Measurements from ENCODE around the gene TSR3. TPM values are rescaled to one million over a fixed set of nuclear protein-coding genes. Genes with fewer than 3 reads are reported as not detected.
A peak's percentile ranks its signal among the peaks of the same experiment; 100 is the strongest.

The TSR3 gene
- total RNA-seq, 1 donor from 2014 or later = 38.2 TPM

- peak; percentile 98 for DNase-seq (ENCODE audit: low spot score)
Observed at GRCh38 chr16:1308977-1309885, 42.4 kb downstream of the TSR3 start, which contains the start of gene UBE2I. UBE2I (plus strand) TSS chr16:1309636; CDS start chr16:1314031, 4,395 bp downstream.

- no peak for DNase-seq (ENCODE audit: low spot score)
Observed at GRCh38 chr16:1308036-1308976, 43.4 kb downstream of the TSR3 start.

- DNase-seq (ENCODE audit: low spot score) = no peak
Observed at GRCh38 chr16:1306334-1306733, 45.3 kb downstream of the TSR3 start.

- DNase-seq (ENCODE audit: low spot score) = no peak
Observed at GRCh38 chr16:1305823-1306222, 45.9 kb downstream of the TSR3 start.

- no peak for DNase-seq (ENCODE audit: low spot score)
Observed at GRCh38 chr16:1301562-1301961, 50.1 kb downstream of the TSR3 start.

- peak; percentile 67 for DNase-seq (ENCODE audit: low spot score)
Observed at GRCh38 chr16:1300664-1301476, 50.8 kb downstream of the TSR3 start.

- no peak for DNase-seq (ENCODE audit: low spot score)
Observed at GRCh38 chr16:1299868-1300203, 51.8 kb downstream of the TSR3 start.

Other genes with a start within 250 kb of the TSR3 start
- 24.4 TPM for gene CACNA1H, start 198.8 kb downstream of the TSR3 start, total RNA-seq
- gene TPSG1, start 126.6 kb downstream of the TSR3 start, total RNA-seq = 1.7 TPM
- gene TPSB2, start 121.7 kb downstream of the TSR3 start, total RNA-seq = 36.9 TPM
- gene TPSAB1, start 111.2 kb downstream of the TSR3 start, total RNA-seq = 38.0 TPM
- 5.0 TPM for gene TPSD1, start 95.8 kb downstream of the TSR3 start, total RNA-seq
- 150 TPM for gene UBE2I, start 42.2 kb downstream of the TSR3 start, total RNA-seq
- gene BAIAP3, start 18.2 kb downstream of the TSR3 start, total RNA-seq = 3.9 TPM
- 67.6 TPM for gene GNPTG, start 53 bp upstream of the TSR3 start, total RNA-seq
- 16.7 TPM for gene UNKL, start 62.8 kb upstream of the TSR3 start, total RNA-seq
- gene UQCC4, start 68.9 kb upstream of the TSR3 start, total RNA-seq = 14.5 TPM
- not detected for gene PERCC1, start 79.2 kb upstream of the TSR3 start, total RNA-seq
- 2.0 TPM for gene CCDC154, start 92.7 kb upstream of the TSR3 start, total RNA-seq
- 77.5 TPM for gene CLCN7, start 123.2 kb upstream of the TSR3 start, total RNA-seq
- gene PTX4, start 137.1 kb upstream of the TSR3 start, total RNA-seq = 0.34 TPM
- 58.7 TPM for gene TELO2, start 141.5 kb upstream of the TSR3 start, total RNA-seq
- 32.8 TPM for gene TMEM204, start 181.8 kb upstream of the TSR3 start, total RNA-seq

All from ureter (tissue), 1 donor.